Thyroid gland (tissue), 4 donors: Measurements from ENCODE around the gene ULBP2. TPM values are rescaled to one million over a fixed set of nuclear protein-coding genes. Genes with fewer than 3 reads are reported as not detected.
"Not testable (repeated sequence)": the region's sequence is repeated elsewhere in the genome, so short reads cannot be mapped to it uniquely, and the experiment has no call there.

ENCODE experiments used
- DNase-seq, 2 donors: peaks; one replicate each; pipeline ENCODE4 v3.0.0-alpha.2; 2019
- H3K27ac ChIP-seq, 3 donors: fragments of 200-600 bp; sonication (generic); 1 replicate in 2 of 3; 2 replicates in 1 of 3; pipeline ENCODE4 v1.5.1; 2016 to 2019; ENCODE audit warnings: mild to moderate bottlenecking in 1 of 3, moderate library complexity in 1 of 3
- H3K27me3 ChIP-seq: fragments of 200-600 bp; sonication (generic); one replicate; pipeline ENCODE4 v1.5.1; 2019
- H3K36me3 ChIP-seq, 2 donors: fragments of 200-600 bp; sonication (generic); one replicate each; pipeline ENCODE4 v1.5.1; 2016 to 2019
- H3K4me1 ChIP-seq, 2 donors: fragments of 200-600 bp; sonication (generic); one replicate each; pipeline ENCODE4 v1.5.1; 2017 to 2019
- H3K4me3 ChIP-seq, 3 donors: fragments of 200-600 bp; sonication (generic); replicated peaks in 1 of 3; 1 replicate in 2 of 3; 2 replicates in 1 of 3; pipeline ENCODE4 v1.5.1; 2016; ENCODE audit warnings: mild to moderate bottlenecking in 1 of 3
- H3K9me3 ChIP-seq: fragments of 200-600 bp; sonication (generic); one replicate; pipeline ENCODE4 v1.5.1; 2017
- CTCF ChIP-seq, 6 experiments: fragments of 200-600 bp in 3 of 6; fragments of 450-650 bp in 3 of 6; sonication (generic) in 3 of 6; IDR thresholded peaks; one replicate each; pipeline ENCODE4 v1.5.1; 2016 to 2019; ENCODE audit warnings: antibody characterized with exemption in 6 of 6, mild to moderate bottlenecking in 2 of 6, inconsistent platforms in 1 of 6, moderate library complexity in 1 of 6
- POLR2A ChIP-seq, 2 donors: fragments of 450-650 bp; IDR thresholded peaks; one replicate each; pipeline ENCODE4 v1.6.1; 2017; ENCODE audit warnings: antibody characterized with exemption in 2 of 2, mild to moderate bottlenecking in 2 of 2, moderate library complexity in 1 of 2
- WGBS, 2 donors: methylation state at CpG; one replicate each; pipeline ENCODE4 v1.1.5; 2017; 5-methylcytosine and 5-hydroxymethylcytosine counted together
- intact Hi-C: fragments of 100-400 bp; cut with DNase I; formaldehyde crosslinking; loops from one replicate; pipeline ENCODE4 v1.15.1; 2023
- total RNA-seq, 4 donors: library from RNA; depleted of rRNA; stranded (reverse); fragments of >200 nt; gene quantifications; one replicate each; pipeline ENCODE4 v1.2.3, GENCODE V29; 2016

The ULBP2 gene
- total RNA-seq, 4 donors from 2014 or later, result 0.78 to 1.5 TPM; not detected in 2

GRCh38 chr6:149990661-149991471, 49.1 kb downstream of the ULBP2 start:
- peaks cover 27% of the 10 kb centered on the region for H3K27me3 ChIP-seq
- no peak for DNase-seq
- H3K4me3 ChIP-seq, result peak overlapping the region in 1 of 3 donors; percentile 17
- H3K4me1 ChIP-seq, result peaks cover 10 to 22% of the 10 kb centered on the region in 2 donors
- 3 to 4% methylated on average over 29 to 40 of the region's 49 CpGs for WGBS, 2 donors
- H3K9me3 ChIP-seq, result no peaks in the 10 kb centered on the region
- no peaks in the 10 kb centered on the region for H3K36me3 ChIP-seq
- intact Hi-C loops, result no loop called here
- TF ChIP-seq CTCF (IDR thresholded peaks at IDR 0.05) (no peak), POLR2A (IDR thresholded peaks at IDR 0.05) (no peak)
- H3K27ac ChIP-seq, result no peak overlapping the region

GRCh38 chr6:149991472-149991795, 49.6 kb downstream of the ULBP2 start:
- H3K4me3 ChIP-seq, H3K36me3 ChIP-seq, DNase-seq, H3K9me3 ChIP-seq, intact Hi-C loops, H3K27ac ChIP-seq: not testable (repeated sequence)
- Histone ChIP-seq H3K27me3 (peaks cover 26% of the 10 kb centered on the region), H3K4me1 (peaks cover 10 to 22% of the 10 kb centered on the region in 2 donors)
- 3 to 5% methylated on average over 6 to 7 of the region's 7 CpGs for WGBS, 2 donors

- H3K27ac ChIP-seq, result no peak overlapping the region
- intact Hi-C loops, result no loop called here
- WGBS, 2 donors, result 56 to 70% methylated on average over 4 of the region's 4 CpGs
These were observed 50.0 kb downstream of the ULBP2 start for GRCh38 chr6:149991838-149992237.

DNA sequence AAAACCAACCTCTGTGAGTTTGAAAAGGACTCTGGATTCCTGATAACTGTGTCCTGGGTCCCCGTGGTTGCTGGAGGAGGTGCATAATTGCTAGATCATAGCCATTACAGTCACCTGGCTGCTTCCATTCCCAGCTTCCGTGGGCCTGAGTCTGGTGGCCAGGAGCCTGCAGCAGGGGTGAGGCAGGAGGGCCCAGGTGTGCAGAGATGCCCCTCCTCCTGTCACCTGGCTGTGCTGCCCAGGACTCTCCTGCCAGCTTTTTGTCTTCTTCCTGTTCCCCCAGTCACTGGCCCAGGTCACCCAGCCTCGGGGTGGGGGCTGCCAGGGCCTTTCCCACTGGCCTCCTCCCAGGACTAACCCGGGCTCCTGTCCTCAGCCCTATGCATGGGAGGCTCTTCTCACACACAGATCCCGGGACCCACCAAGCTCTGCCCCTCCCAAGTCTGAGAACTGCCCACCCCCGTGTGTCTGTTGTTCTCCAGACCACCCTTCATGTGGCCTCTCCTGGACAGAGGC, 53.5 kb downstream of the ULBP2 start:
- intact Hi-C loops, result no loop called here
- Histone ChIP-seq H3K9me3 (no peaks in the 10 kb centered on the region), H3K4me3 (no peak overlapping the region), H3K27me3 (peaks cover 6% of the 10 kb centered on the region), H3K36me3 (no peaks in the 10 kb centered on the region), H3K27ac (no peak overlapping the region), H3K4me1 (peaks cover 7 to 12% of the 10 kb centered on the region in 2 donors)
- TF ChIP-seq CTCF (IDR thresholded peaks at IDR 0.05) (no peak), POLR2A (IDR thresholded peaks at IDR 0.05) (no peak)
- WGBS, 2 donors, result 72 to 75% methylated on average over 4 to 6 of the region's 6 CpGs
- no peak for DNase-seq

More at GRCh38 chr6:149991838-149992237, 50.0 kb downstream of the ULBP2 start:
- peaks cover 26% of the 10 kb centered on the region for H3K27me3 ChIP-seq
- DNase-seq, result no peak
- H3K36me3 ChIP-seq, result no peaks in the 10 kb centered on the region
- H3K9me3 ChIP-seq, result no peaks in the 10 kb centered on the region
- no peak overlapping the region for H3K4me3 ChIP-seq
- peaks cover 10 to 22% of the 10 kb centered on the region in 2 donors for H3K4me1 ChIP-seq
- TF ChIP-seq POLR2A (IDR thresholded peaks at IDR 0.05) (no peak), CTCF (IDR thresholded peaks at IDR 0.05) (no peak)

- TF ChIP-seq CTCF (IDR thresholded peaks at IDR 0.05) (no peak), POLR2A (IDR thresholded peaks at IDR 0.05) (no peak)
- H3K27ac ChIP-seq, result no peak overlapping the region
- H3K9me3 ChIP-seq, result no peaks in the 10 kb centered on the region
- 88 to 92% methylated on average over 5 to 7 of the region's 7 CpGs for WGBS, 2 donors
- DNase-seq, result no peak
- intact Hi-C loops, result no loop called here
- H3K4me1 ChIP-seq, result peaks cover under 1 to 5% of the 10 kb centered on the region in 2 donors
- H3K4me3 ChIP-seq, result no peak overlapping the region
- peaks cover 2% of the 10 kb centered on the region for H3K27me3 ChIP-seq
- H3K36me3 ChIP-seq, result no peaks in the 10 kb centered on the region
These were observed 54.2 kb downstream of the ULBP2 start for GRCh38 chr6:149995971-149996370.

Other genes starting within 250 kb of the ULBP2 start
- 10 to 100 TPM; 25.7 to 32.2 (median 30.0) TPM for gene LATS1, start 223.9 kb upstream of the ULBP2 start, total RNA-seq
- 100 to 1,000 TPM in 1 of 4 donors, 10 to 100 TPM in 3; 31.1 to 112 (median 53.7) TPM for gene NUP43, start 195.5 kb upstream of the ULBP2 start, total RNA-seq
- gene PCMT1, start 192.3 kb upstream of the ULBP2 start, total RNA-seq, result 100 to 1,000 TPM in 1 of 4 donors, 10 to 100 TPM in 3; 62.2 to 133 (median 77.9) TPM
- gene LRP11, start 77.7 kb upstream of the ULBP2 start, total RNA-seq, result 10 to 100 TPM; 39.4 to 76.8 (median 57.2) TPM
- gene RAET1E, start 43.9 kb upstream of the ULBP2 start, total RNA-seq, result 1 to 10 TPM in 1 of 4 donors, not detected in 3; 1.7 TPM
- gene RAET1G, start 18.9 kb upstream of the ULBP2 start, total RNA-seq, result 1 to 10 TPM in 2 of 4 donors, under 1 TPM in 1, not detected in 1; 0.59 to 2.0 (median 1.6) TPM
- gene ULBP1, start 21.9 kb downstream of the ULBP2 start, total RNA-seq, result under 1 TPM in 2 of 4 donors, not detected in 2; 0.33 to 0.46 TPM
- not detected for gene RAET1L, start 83.5 kb downstream of the ULBP2 start, total RNA-seq
- gene ULBP3, start 127.1 kb downstream of the ULBP2 start, total RNA-seq, result 10 to 100 TPM in 3 of 4 donors, 1 to 10 TPM in 1; 2.4 to 31.7 (median 16.5) TPM
- 100 to 1,000 TPM in 1 of 4 donors, 10 to 100 TPM in 3; 34.7 to 102 (median 79.7) TPM for gene PPP1R14C, start 201.0 kb downstream of the ULBP2 start, total RNA-seq